ENCODE measurements around the gene ERC2.

The ERC2 gene

GRCh38 chr3:55660642-55661041 is 807.6 kb downstream of the ERC2 start:
- Histone ChIP-seq H3K27me3 (ENCODE audit: control insufficient read depth, insufficient read depth, low read length) (no peaks in the 10 kb centered on the region), H3K4me2 (ENCODE audit: low read length) (no peak overlapping the region), H3K4me3 (ENCODE audit: low read depth, low read length) (no peak overlapping the region), H3K9me3 (ENCODE audit: control insufficient read depth, low read length) (no peaks in the 10 kb centered on the region), H3K9ac (no peak overlapping the region), H3K27ac (no peak overlapping the region), H2AFZ (no peak overlapping the region), H3K4me1 (no peaks in the 10 kb centered on the region), H3K79me2 (no peaks in the 10 kb centered on the region), H3K36me3 (ENCODE audit: control insufficient read depth, insufficient read depth, low read length) (no peaks in the 10 kb centered on the region)
- no peak for TF ChIP-seq CTCF (IDR thresholded peaks at IDR 0.05)

GRCh38 chr3:55659701-55660100 is 808.6 kb downstream of the ERC2 start:
- Histone ChIP-seq H3K4me3 (ENCODE audit: low read depth, low read length) (no peak overlapping the region), H3K27ac (no peak overlapping the region), H3K9me3 (ENCODE audit: control insufficient read depth, low read length) (no peaks in the 10 kb centered on the region), H3K36me3 (ENCODE audit: control insufficient read depth, insufficient read depth, low read length) (no peaks in the 10 kb centered on the region), H3K9ac (no peak overlapping the region), H3K27me3 (ENCODE audit: control insufficient read depth, insufficient read depth, low read length) (no peaks in the 10 kb centered on the region), H3K79me2 (no peaks in the 10 kb centered on the region), H3K4me2 (ENCODE audit: low read length) (no peak overlapping the region), H2AFZ (no peak overlapping the region), H3K4me1 (no peaks in the 10 kb centered on the region)
- TF ChIP-seq CTCF (IDR thresholded peaks at IDR 0.05) = no peak

GRCh38 chr3:55658690-55659562 is 809.3 kb downstream of the ERC2 start:
- Histone ChIP-seq H3K27ac (no peak overlapping the region), H3K27me3 (ENCODE audit: control insufficient read depth, insufficient read depth, low read length) (no peaks in the 10 kb centered on the region)

GRCh38 chr3:55658270-55658669 is 810.0 kb downstream of the ERC2 start:
- Histone ChIP-seq H2AFZ (no peak overlapping the region), H3K27me3 (ENCODE audit: control insufficient read depth, insufficient read depth, low read length) (no peaks in the 10 kb centered on the region), H3K27ac (no peak overlapping the region), H3K4me1 (no peaks in the 10 kb centered on the region), H3K9me3 (ENCODE audit: control insufficient read depth, low read length) (no peaks in the 10 kb centered on the region), H3K9ac (no peak overlapping the region), H3K36me3 (ENCODE audit: control insufficient read depth, insufficient read depth, low read length) (no peaks in the 10 kb centered on the region), H3K4me2 (ENCODE audit: low read length) (no peak overlapping the region), H3K79me2 (no peaks in the 10 kb centered on the region), H3K4me3 (ENCODE audit: low read depth, low read length) (no peak overlapping the region)
- TF ChIP-seq CTCF (IDR thresholded peaks at IDR 0.05) = no peak

More at GRCh38 chr3:55658690-55659562, 809.3 kb downstream of the ERC2 start:
- Histone ChIP-seq H3K4me2 (ENCODE audit: low read length) (no peak overlapping the region), H2AFZ (peak overlapping the region; percentile 48), H3K79me2 (no peaks in the 10 kb centered on the region), H3K4me1 (no peaks in the 10 kb centered on the region), H3K9ac (no peak overlapping the region), H3K9me3 (ENCODE audit: control insufficient read depth, low read length) (no peaks in the 10 kb centered on the region), H3K36me3 (ENCODE audit: control insufficient read depth, insufficient read depth, low read length) (no peaks in the 10 kb centered on the region), H3K4me3 (ENCODE audit: low read depth, low read length) (no peak overlapping the region)
- no peak for TF ChIP-seq CTCF (IDR thresholded peaks at IDR 0.05)

GRCh38 chr3:55655544-55655943 is 812.7 kb downstream of the ERC2 start:
- no peak overlapping the region for H2AFZ ChIP-seq
- H3K4me2 ChIP-seq (ENCODE audit: low read length) = no peak overlapping the region

More at GRCh38 chr3:55655544-55655943, 812.7 kb downstream of the ERC2 start:
- no peaks in the 10 kb centered on the region for H3K27me3 ChIP-seq (ENCODE audit: control insufficient read depth, insufficient read depth, low read length)
- no peak for TF ChIP-seq CTCF (IDR thresholded peaks at IDR 0.05)
- H3K27ac ChIP-seq = no peak overlapping the region
- no peak overlapping the region for H3K4me3 ChIP-seq (ENCODE audit: low read depth, low read length)
- H3K79me2 ChIP-seq = no peaks in the 10 kb centered on the region
- H3K9ac ChIP-seq = no peak overlapping the region
- H3K36me3 ChIP-seq (ENCODE audit: control insufficient read depth, insufficient read depth, low read length) = no peaks in the 10 kb centered on the region
- H3K4me1 ChIP-seq = no peaks in the 10 kb centered on the region
- no peaks in the 10 kb centered on the region for H3K9me3 ChIP-seq (ENCODE audit: control insufficient read depth, low read length)
